H9 (cell line): Measurements from ENCODE around the gene SRGAP1. TPM values are rescaled to one million over a fixed set of nuclear protein-coding genes. Genes with fewer than 3 reads are reported as not detected.

Experiments used
- DNase-seq: peaks from one replicate; pipeline ENCODE4 v3.0.0-alpha.2; 2017
- H2AFZ ChIP-seq: one replicate; pipeline ENCODE4 v1.6.1; 2013; ENCODE audit warnings: mild to moderate bottlenecking, low read length, control low read depth, moderate library complexity
- H2AK5ac ChIP-seq: 2 replicates; pipeline ENCODE4 v1.6.1; 2013; ENCODE audit warnings: low read length, control low read depth, mixed read lengths; ENCODE audit not compliant: insufficient read length
- H2BK120ac ChIP-seq: one replicate; pipeline ENCODE4 v1.6.1; 2013; ENCODE audit warnings: low read depth, mild to moderate bottlenecking, low read length, control low read depth, inconsistent platforms; ENCODE audit not compliant: poor library complexity, severe bottlenecking
- H2BK12ac ChIP-seq: 2 replicates; pipeline ENCODE4 v1.6.1; 2013; ENCODE audit warnings: low read length, control low read depth, mixed read lengths, low read depth; ENCODE audit not compliant: insufficient read length
- H2BK15ac ChIP-seq: 2 replicates; pipeline ENCODE4 v1.6.1; 2013; ENCODE audit warnings: low read depth, low read length, control low read depth
- H2BK20ac ChIP-seq: one replicate; pipeline ENCODE4 v1.6.1; 2013; ENCODE audit warnings: low read depth, mild to moderate bottlenecking, low read length, control low read depth, inconsistent platforms; ENCODE audit not compliant: poor library complexity, severe bottlenecking
- H2BK5ac ChIP-seq: 2 replicates; pipeline ENCODE4 v1.6.1; 2013; ENCODE audit warnings: low read length, control low read depth, mixed read lengths; ENCODE audit not compliant: insufficient read length
- H3K14ac ChIP-seq: 2 replicates; pipeline ENCODE4 v1.6.1; 2013; ENCODE audit warnings: low read length, control low read depth; ENCODE audit not compliant: insufficient read depth
- H3K18ac ChIP-seq: 2 replicates; pipeline ENCODE4 v1.6.1; 2013; ENCODE audit warnings: low read depth, mild to moderate bottlenecking, mixed read lengths, low read length, control low read depth; ENCODE audit not compliant: insufficient read length
- H3K23ac ChIP-seq: 2 replicates; pipeline ENCODE4 v1.6.1; 2013; ENCODE audit warnings: low read length, control low read depth, mixed read lengths, low read depth; ENCODE audit not compliant: insufficient read length
- H3K23me2 ChIP-seq: 2 replicates; pipeline ENCODE4 v1.6.1; 2013; ENCODE audit warnings: low read depth, mild to moderate bottlenecking, mixed read lengths, low read length, control low read depth; ENCODE audit not compliant: insufficient read length, poor library complexity, severe bottlenecking
- H3K27ac ChIP-seq: 2 replicates; pipeline ENCODE4 v1.5.1; 2013; ENCODE audit warnings: low read length, control low read depth, mixed read lengths, low read depth; ENCODE audit not compliant: insufficient read length
- H3K27me3 ChIP-seq: 2 replicates; pipeline ENCODE4 v1.6.1; 2013; ENCODE audit warnings: low read length, control low read depth, inconsistent platforms; ENCODE audit not compliant: insufficient read depth
- H3K4ac ChIP-seq: 2 replicates; pipeline ENCODE4 v1.6.1; 2013; ENCODE audit warnings: low read depth, mild to moderate bottlenecking, control low read depth, inconsistent platforms, low read length, moderate library complexity
- H3K4me1 ChIP-seq: 2 replicates; pipeline ENCODE4 v1.6.1; 2013; ENCODE audit warnings: low read length, control low read depth, inconsistent platforms; ENCODE audit not compliant: insufficient read depth
- H3K4me2 ChIP-seq: 2 replicates; pipeline ENCODE4 v1.6.1; 2013; ENCODE audit warnings: low read length, control low read depth, mixed read lengths; ENCODE audit not compliant: insufficient read length, insufficient read depth
- H3K56ac ChIP-seq: 2 replicates; pipeline ENCODE4 v1.6.1; 2013; ENCODE audit warnings: low read depth, mild to moderate bottlenecking, mixed read lengths, low read length, control low read depth; ENCODE audit not compliant: insufficient read length
- H3K79me1 ChIP-seq: 2 replicates; pipeline ENCODE4 v1.6.1; 2013; ENCODE audit warnings: low read depth, mild to moderate bottlenecking, moderate library complexity, low read length, control low read depth, inconsistent platforms; ENCODE audit not compliant: insufficient read depth, poor library complexity, severe bottlenecking
- H3K79me2 ChIP-seq: 2 replicates; pipeline ENCODE4 v1.6.1; 2013; ENCODE audit warnings: low read length, control low read depth, inconsistent platforms; ENCODE audit not compliant: insufficient read depth
- H3K9ac ChIP-seq: 2 replicates; pipeline ENCODE4 v1.6.1; 2013; ENCODE audit warnings: low read length, control low read depth, mixed read lengths; ENCODE audit not compliant: insufficient read length; ENCODE audit errors: extremely low read depth
- H3K9me3 ChIP-seq: one replicate; pipeline ENCODE4 v1.6.1; 2013; ENCODE audit warnings: low read depth, low read length, inconsistent platforms; ENCODE audit not compliant: control insufficient read depth
- H3T11ph ChIP-seq: one replicate; pipeline ENCODE4 v1.6.1; 2013; ENCODE audit warnings: mild to moderate bottlenecking, low read length, control low read depth, inconsistent platforms
- H4K20me1 ChIP-seq: one replicate; pipeline ENCODE4 v1.6.1; 2013; ENCODE audit not compliant: control insufficient read depth, insufficient read length, insufficient read depth
- H4K5ac ChIP-seq: 2 replicates; pipeline ENCODE4 v1.6.1; 2013; ENCODE audit warnings: low read depth, mild to moderate bottlenecking, mixed read lengths, low read length, control low read depth; ENCODE audit not compliant: insufficient read length
- H4K8ac ChIP-seq: replicated peaks from 2 replicates; pipeline ENCODE4 v1.6.1; 2013; ENCODE audit warnings: low read length, control low read depth, mixed read lengths, low read depth; ENCODE audit not compliant: insufficient read length
- H4K91ac ChIP-seq: 2 replicates; pipeline ENCODE4 v1.6.1; 2013; ENCODE audit warnings: low read depth, mild to moderate bottlenecking, moderate library complexity, mixed read lengths, low read length, control low read depth; ENCODE audit not compliant: insufficient read length
- H3K27ac Mint-ChIP-seq, 3 experiments: 2 replicates in 2 of 3; 3 replicates in 1 of 3; pipeline ENCODE4 v1.8.0; 2020 to 2021; ENCODE audit warnings: mixed read lengths in 3 of 3, mild to moderate bottlenecking in 1 of 3, moderate library complexity in 1 of 3
- H3K27me3 Mint-ChIP-seq: 2 replicates; pipeline ENCODE4 v1.8.0; 2021; ENCODE audit warnings: low read depth, mild to moderate bottlenecking, moderate library complexity, mixed read lengths
- H3K36me3 Mint-ChIP-seq, 3 experiments: 2 replicates in 2 of 3; 3 replicates in 1 of 3; pipeline ENCODE4 v1.8.0; 2020 to 2021; ENCODE audit warnings: low read depth in 3 of 3, mixed read lengths in 3 of 3; ENCODE audit not compliant: insufficient read depth in 1 of 3
- H3K4me1 Mint-ChIP-seq, 2 experiments: 2 replicates each; pipeline ENCODE4 v1.8.0; 2020; ENCODE audit warnings: mixed read lengths in 2 of 2
- H3K4me3 Mint-ChIP-seq, 2 experiments: 2 replicates in 1 of 2; 3 replicates in 1 of 2; pipeline ENCODE4 v1.8.0; 2020 to 2021; ENCODE audit warnings: mild to moderate bottlenecking in 2 of 2, mixed read lengths in 2 of 2, moderate library complexity in 1 of 2
- H3K9me3 Mint-ChIP-seq, 2 experiments: 2 replicates in 1 of 2; 3 replicates in 1 of 2; pipeline ENCODE4 v1.8.0; 2020; ENCODE audit warnings: mild to moderate bottlenecking in 2 of 2, mixed read lengths in 2 of 2, moderate library complexity in 1 of 2
- CTCF ChIP-seq: fragments of 200-600 bp; sonication (generic); conservative IDR thresholded peaks from 3 replicates; pipeline ENCODE4 v1.8.0; 2021; ENCODE audit warnings: antibody characterized with exemption, mild to moderate bottlenecking
- WGBS: extraction: QIAGEN DNeasy Blood & Tissue Kit; methylation state at CpG from one replicate; pipeline ENCODE4 v1.1.7; 2013; ENCODE audit warnings: missing lambda C conversion rate, low lambda C conversion rate, mixed read lengths; ENCODE audit not compliant: insufficient read length; ENCODE audit errors: extremely low coverage; 5-methylcytosine and 5-hydroxymethylcytosine counted together
- total RNA-seq: library from RNA; stranded (reverse); gene quantifications from 2 replicates; pipeline ENCODE4 v1.2.1, GENCODE V29; 2021

The SRGAP1 gene
- total RNA-seq, 1 experiment from 2014 or later = 4.8 TPM

- Histone ChIP-seq H3K4me2 (no peak overlapping the region), H2BK20ac (no peak overlapping the region), H3K14ac (no peak overlapping the region), H3K27me3 (no peaks in the 10 kb centered on the region), H2BK15ac (no peak overlapping the region), H3K56ac (no peak overlapping the region), H3T11ph (no peak overlapping the region), H3K79me1 (no peaks in the 10 kb centered on the region), H3K18ac (no peak overlapping the region), H2BK5ac (no peak overlapping the region), H3K9ac (no peak overlapping the region), H3K79me2 (no peaks in the 10 kb centered on the region), H3K23ac (no peak overlapping the region), H4K20me1 (no peaks in the 10 kb centered on the region), H3K27ac (no peak overlapping the region), H3K23me2 (no peaks in the 10 kb centered on the region), H3K4ac (no peak overlapping the region), H2AFZ (no peak overlapping the region), H2BK12ac (no peak overlapping the region), H4K91ac (no peak overlapping the region), H2AK5ac (no peak overlapping the region), H4K5ac (no peak overlapping the region), H4K8ac (no peak overlapping the region), H3K9me3 (no peaks in the 10 kb centered on the region), H3K4me1 (no peaks in the 10 kb centered on the region), H2BK120ac (no peak overlapping the region)
- no peak for TF ChIP-seq CTCF
- Mint-ChIP-seq H3K36me3 (peaks cover 6 to 16% (median 13%) of the 10 kb centered on the region in 3 experiments; a peak in 5 of 7 replicates), H3K4me1 (peaks cover 0 to 5% of the 10 kb centered on the region in 2 experiments; a peak in 1 of 4 replicates), H3K4me3 (no peak overlapping the region), H3K27ac (no peak overlapping the region), H3K27me3 (no peaks in the 10 kb centered on the region), H3K9me3 (peaks cover 3 to 9% of the 10 kb centered on the region in 2 experiments; a peak in 4 of 5 replicates)
- no peak for DNase-seq
- no CpG with 5 or more reads among the region's 3 CpGs for WGBS
Observed at GRCh38 chr12:64008596-64008995, 164.1 kb downstream of the SRGAP1 start.
